Uterus (tissue), 4 donors: ENCODE measurements around the gene TANGO6. TPM values are rescaled to one million over a fixed set of nuclear protein-coding genes. Genes with fewer than 3 reads are reported as not detected.
"Not testable (repeated sequence)": the region's sequence is repeated elsewhere in the genome, so short reads cannot be mapped to it uniquely, and the experiment has no call there.

ENCODE experiments used
- DNase-seq, 2 donors: peaks; one replicate each; pipeline ENCODE4 v3.0.0-alpha.2; 2019 to 2020
- H3K27ac ChIP-seq, 2 donors: fragments of 200-600 bp; sonication (generic); 1 replicate in 1 of 2; 2 replicates in 1 of 2; pipeline ENCODE4 v1.5.1; 2016 to 2018
- H3K27me3 ChIP-seq, 2 donors: fragments of 200-600 bp; sonication (generic); one replicate each; pipeline ENCODE4 v1.5.1; 2018 to 2019; ENCODE audit warnings: control low read depth in 1 of 2
- H3K36me3 ChIP-seq, 2 donors: fragments of 200-600 bp; sonication (generic); one replicate each; pipeline ENCODE4 v1.5.1; 2019; ENCODE audit warnings: control low read depth in 1 of 2
- H3K4me1 ChIP-seq, 2 donors: fragments of 200-600 bp; sonication (generic); one replicate each; pipeline ENCODE4 v1.5.1; 2018 to 2019; ENCODE audit warnings: control low read depth in 1 of 2
- H3K4me3 ChIP-seq, 2 donors: fragments of 200-600 bp; sonication (generic); 1 replicate in 1 of 2; 2 replicates in 1 of 2; pipeline ENCODE4 v1.5.1; 2018 to 2019; ENCODE audit warnings: mild to moderate bottlenecking in 1 of 2
- H3K9me3 ChIP-seq, 2 donors: fragments of 200-600 bp; sonication (generic); one replicate each; pipeline ENCODE4 v1.5.1; 2019; ENCODE audit warnings: control low read depth in 1 of 2
- CTCF ChIP-seq, 4 experiments: fragments of 200-600 bp in 2 of 4; fragments of 450-650 bp in 2 of 4; sonication (generic) in 2 of 4; IDR thresholded peaks; one replicate each; pipeline ENCODE4 v1.5.1; 2016 to 2019; ENCODE audit warnings: antibody characterized with exemption in 4 of 4, mild to moderate bottlenecking in 2 of 4, moderate library complexity in 1 of 4
- POLR2A ChIP-seq, 2 donors: fragments of 450-650 bp; IDR thresholded peaks; one replicate each; pipeline ENCODE4 v1.6.1; 2016; ENCODE audit warnings: antibody characterized with exemption in 2 of 2, mild to moderate bottlenecking in 1 of 2, moderate library complexity in 1 of 2
- intact Hi-C: fragments of 100-400 bp; cut with DNase I; formaldehyde crosslinking; loops from one replicate; pipeline ENCODE4 v1.15.1; 2023; ENCODE audit warnings: low total_unique reads
- total RNA-seq, 4 donors: library from RNA; depleted of rRNA in 3 of 4; stranded (reverse); fragments of >200 nt in 3 of 4; gene quantifications; one replicate each; pipeline versions ENCODE4 v1.1.0 to v1.2.4, GENCODE V29; 2014 to 2023
- donor health status: DM: yes; HTN: yes; CAD: no.

The TANGO6 gene
- total RNA-seq, 4 donors from 2014 or later, result 21.5 to 44.9 (median 37.5) TPM

GRCh38 chr16:68985855-68986254, 142.5 kb downstream of the TANGO6 start:
- DNase-seq, result no peak
- no peaks in the 10 kb centered on the region for H3K27me3 ChIP-seq
- no peaks in the 10 kb centered on the region for H3K36me3 ChIP-seq
- no peaks in the 10 kb centered on the region for H3K9me3 ChIP-seq
- H3K4me3 ChIP-seq, result no peak overlapping the region
- no peaks in the 10 kb centered on the region for H3K4me1 ChIP-seq
- no peak overlapping the region for H3K27ac ChIP-seq
- TF ChIP-seq CTCF (IDR thresholded peaks at IDR 0.05) (no peak), POLR2A (IDR thresholded peaks at IDR 0.05) (no peak)
- intact Hi-C loops, result no loop called here

GRCh38 chr16:68987734-68988457, 144.6 kb downstream of the TANGO6 start:
- Histone ChIP-seq H3K4me3 (no peak overlapping the region), H3K4me1 (no peaks in the 10 kb centered on the region), H3K27ac (no peak overlapping the region), H3K36me3 (no peaks in the 10 kb centered on the region), H3K27me3 (no peaks in the 10 kb centered on the region), H3K9me3 (no peaks in the 10 kb centered on the region)
- no peak for DNase-seq
- no peak for TF ChIP-seq CTCF (IDR thresholded peaks at IDR 0.05)
- TF ChIP-seq POLR2A (IDR thresholded peaks at IDR 0.05), result no peak
- intact Hi-C loops, result no loop called here

GRCh38 chr16:68990172-68990845, 147.0 kb downstream of the TANGO6 start:
- H3K27ac ChIP-seq, H3K4me3 ChIP-seq, intact Hi-C loops, H3K4me1 ChIP-seq, H3K9me3 ChIP-seq, H3K36me3 ChIP-seq, DNase-seq, H3K27me3 ChIP-seq: not testable (repeated sequence)

GRCh38 chr16:68991075-68991474, 147.7 kb downstream of the TANGO6 start:
- H3K4me3 ChIP-seq, result no peak overlapping the region
- TF ChIP-seq CTCF (IDR thresholded peaks at IDR 0.05) (no peak), POLR2A (IDR thresholded peaks at IDR 0.05) (no peak)
- H3K4me1 ChIP-seq, result no peaks in the 10 kb centered on the region
- intact Hi-C loops, result no loop called here
- no peak for DNase-seq
- no peaks in the 10 kb centered on the region for H3K27me3 ChIP-seq
- no peaks in the 10 kb centered on the region for H3K9me3 ChIP-seq
- H3K36me3 ChIP-seq, result no peaks in the 10 kb centered on the region
- H3K27ac ChIP-seq, result no peak overlapping the region

GRCh38 chr16:68992521-68992920, 149.2 kb downstream of the TANGO6 start:
- no peaks in the 10 kb centered on the region for H3K4me1 ChIP-seq
- H3K4me3 ChIP-seq, result no peak overlapping the region
- H3K27ac ChIP-seq, result no peak overlapping the region
- H3K36me3 ChIP-seq, result no peaks in the 10 kb centered on the region
- intact Hi-C loops, result no loop called here
- TF ChIP-seq POLR2A (IDR thresholded peaks at IDR 0.05), result no peak
- no peak for TF ChIP-seq CTCF (IDR thresholded peaks at IDR 0.05)
- no peaks in the 10 kb centered on the region for H3K9me3 ChIP-seq
- DNase-seq, result no peak
- no peaks in the 10 kb centered on the region for H3K27me3 ChIP-seq
